NB4 (cell line): ENCODE measurements around the gene CYP4F12.

Source experiments
- DNase-seq: peaks from one replicate; pipeline ENCODE4 v3.0.0; 2010; ENCODE audit warnings: low read depth
- H3K4me3 ChIP-seq: one replicate; pipeline ENCODE4 v1.5.1; 2011; ENCODE audit warnings: mild to moderate bottlenecking, low read depth, low read length, moderate library complexity
- CTCF ChIP-seq: IDR thresholded peaks from one replicate; pipeline ENCODE4 v1.5.1; 2012; ENCODE audit warnings: low read depth, low read length
- MAX ChIP-seq: IDR thresholded peaks from 2 replicates; pipeline ENCODE4 v1.6.1; 2011; ENCODE audit warnings: low read depth, low read length
- MYC ChIP-seq: IDR thresholded peaks from 2 replicates; pipeline ENCODE4 v1.6.1; 2011; ENCODE audit warnings: low read depth, low read length
- POLR2A ChIP-seq: IDR thresholded peaks from 2 replicates; pipeline ENCODE4 v1.6.1; 2011; ENCODE audit warnings: mild to moderate bottlenecking; ENCODE audit not compliant: insufficient read length; ENCODE audit errors: extremely low read depth

The CYP4F12 gene

GRCh38 chr19:15702534-15702930 lies 29.6 kb downstream of the CYP4F12 start:
- TF ChIP-seq MAX: peak; percentile 65
- TF ChIP-seq MYC: peak; percentile 50; the same call in 1 of the 2 replicates
- no peak for TF ChIP-seq POLR2A
- peak; percentile 53 for TF ChIP-seq CTCF
- H3K4me3 ChIP-seq: no peak overlapping the region
- DNase-seq: peak; percentile 83

- H3K4me3 ChIP-seq: no peak overlapping the region
- TF ChIP-seq MAX: no peak
- TF ChIP-seq CTCF: no peak
- no peak for TF ChIP-seq MYC
- TF ChIP-seq POLR2A: no peak
- DNase-seq: no peak
Measured at GRCh38 chr19:15714638-15715037, 41.8 kb downstream of the CYP4F12 start.

- no peak for DNase-seq
- H3K4me3 ChIP-seq: no peak overlapping the region
- TF ChIP-seq POLR2A (no peak), MYC (no peak), CTCF (no peak), MAX (no peak)
Measured at GRCh38 chr19:15715642-15716041, 42.8 kb downstream of the CYP4F12 start.

- peak; percentile 17 for DNase-seq
- TF ChIP-seq MAX (no peak), MYC (no peak), CTCF (no peak), POLR2A (no peak)
Measured at GRCh38 chr19:15717809-15718208, 44.9 kb downstream of the CYP4F12 start.

GRCh38 chr19:15721268-15721667 lies 48.4 kb downstream of the CYP4F12 start:
- no peak for DNase-seq
- TF ChIP-seq MYC (no peak), POLR2A (no peak), CTCF (no peak), MAX (no peak)
- H3K4me3 ChIP-seq: no peak overlapping the region

More at GRCh38 chr19:15717809-15718208, 44.9 kb downstream of the CYP4F12 start:
- no peak overlapping the region for H3K4me3 ChIP-seq

- H3K4me3 ChIP-seq: no peak overlapping the region
- no peak for DNase-seq
- no peak for TF ChIP-seq MAX
- no peak for TF ChIP-seq MYC
- no peak for TF ChIP-seq POLR2A
- no peak for TF ChIP-seq CTCF
Measured at GRCh38 chr19:15722956-15723355, 50.1 kb downstream of the CYP4F12 start.
